ENCODE measurements around the gene ALS2.
A peak's percentile ranks its signal among the peaks of the same experiment; 100 is the strongest.
"Not testable (repeated sequence)": the region's sequence is repeated elsewhere in the genome, so short reads cannot be mapped to it uniquely, and the experiment has no call there.

The ALS2 gene

DNA sequence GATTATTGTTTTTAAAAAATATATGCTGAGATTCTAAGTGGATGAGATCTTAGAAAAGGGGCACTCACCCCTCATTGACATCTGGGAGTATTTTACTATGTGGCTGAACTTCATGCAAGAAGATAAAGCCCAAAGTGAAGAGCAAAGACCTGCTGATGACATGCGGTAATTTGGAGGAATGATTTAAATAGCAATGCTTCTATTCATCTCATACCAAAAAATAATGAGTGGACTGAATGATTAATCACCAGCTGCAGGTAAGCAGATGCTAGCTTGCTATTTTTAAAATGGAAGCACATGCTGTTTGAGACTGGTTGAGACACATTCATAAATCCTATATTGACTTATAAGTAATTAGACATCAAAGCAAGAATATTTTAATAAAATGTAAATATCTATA is 12.9 kb upstream of the ALS2 start:
- no peak for DNase-seq

DNA sequence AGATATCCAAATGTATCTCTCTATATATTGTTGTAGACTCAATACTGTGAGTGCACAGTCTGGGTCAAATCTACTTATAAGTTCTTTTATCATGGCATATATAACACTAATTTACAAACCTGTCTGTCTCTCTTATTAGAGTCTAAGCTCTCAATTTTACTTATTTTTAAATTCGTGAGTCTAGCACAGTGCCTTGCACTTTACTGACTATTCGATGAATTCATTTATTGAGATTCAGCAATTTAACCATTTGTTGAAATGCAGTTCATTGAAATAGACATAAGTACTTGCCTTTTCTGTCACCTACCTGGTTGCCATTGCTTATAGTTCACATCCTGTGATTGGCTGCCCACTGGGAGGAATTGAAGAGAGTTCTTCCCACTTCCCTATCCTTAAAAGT is 10.3 kb upstream of the ALS2 start:
- no peak for DNase-seq

GRCh38 chr2:201790291-201790690 is 9.6 kb upstream of the ALS2 start:
- DNase-seq, result no peak

- no peak for DNase-seq
These were observed 8.7 kb upstream of the ALS2 start for GRCh38 chr2:201789395-201789794.

GRCh38 chr2:201788371-201788770 is 7.6 kb upstream of the ALS2 start:
- no peak for DNase-seq

DNA sequence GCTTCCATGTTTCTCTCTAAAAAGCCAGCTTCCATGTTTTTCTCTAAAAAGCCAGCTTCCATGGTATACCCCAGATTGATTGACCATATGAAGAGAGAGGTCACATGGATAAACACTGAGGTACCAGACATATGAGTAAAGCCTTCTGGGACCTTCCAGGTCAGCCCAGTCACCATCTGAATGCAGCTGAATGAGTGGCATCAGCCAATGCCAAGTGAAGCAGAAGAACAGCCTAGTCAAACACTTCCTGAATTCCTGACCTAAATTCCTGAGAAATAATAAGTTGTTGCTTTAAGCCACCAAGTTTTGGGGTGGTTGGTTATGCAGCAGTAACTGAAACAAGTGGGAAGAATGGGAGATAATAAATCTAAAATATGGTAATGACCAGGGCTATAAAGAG is 5.7 kb upstream of the ALS2 start:
- peak; percentile 72 for DNase-seq

GRCh38 chr2:201785135-201785534 is 4.4 kb upstream of the ALS2 start:
- DNase-seq, result no peak

DNA sequence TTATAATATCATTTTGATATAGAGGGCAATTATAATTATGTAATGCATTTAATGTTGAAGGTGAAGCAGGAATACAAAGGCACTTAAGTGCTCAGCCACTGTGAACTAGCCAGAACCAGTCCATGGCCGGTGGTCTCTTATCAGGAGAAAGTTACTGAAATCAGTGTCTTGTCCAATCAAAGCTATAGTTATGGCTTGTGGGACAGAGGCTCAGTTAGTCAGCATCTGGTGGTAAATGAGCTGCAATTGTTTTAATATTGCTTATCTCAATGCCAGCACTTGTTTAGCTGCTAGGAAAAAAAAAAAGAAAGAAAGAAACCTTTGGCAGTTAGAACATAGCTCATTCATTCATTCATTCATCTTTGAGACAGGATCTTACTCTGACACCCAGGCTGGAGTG is 3.8 kb upstream of the ALS2 start:
- DNase-seq, result no peak

GRCh38 chr2:201781557-201782051 is 871 bp upstream of the ALS2 start:
- no peak for DNase-seq

DNA sequence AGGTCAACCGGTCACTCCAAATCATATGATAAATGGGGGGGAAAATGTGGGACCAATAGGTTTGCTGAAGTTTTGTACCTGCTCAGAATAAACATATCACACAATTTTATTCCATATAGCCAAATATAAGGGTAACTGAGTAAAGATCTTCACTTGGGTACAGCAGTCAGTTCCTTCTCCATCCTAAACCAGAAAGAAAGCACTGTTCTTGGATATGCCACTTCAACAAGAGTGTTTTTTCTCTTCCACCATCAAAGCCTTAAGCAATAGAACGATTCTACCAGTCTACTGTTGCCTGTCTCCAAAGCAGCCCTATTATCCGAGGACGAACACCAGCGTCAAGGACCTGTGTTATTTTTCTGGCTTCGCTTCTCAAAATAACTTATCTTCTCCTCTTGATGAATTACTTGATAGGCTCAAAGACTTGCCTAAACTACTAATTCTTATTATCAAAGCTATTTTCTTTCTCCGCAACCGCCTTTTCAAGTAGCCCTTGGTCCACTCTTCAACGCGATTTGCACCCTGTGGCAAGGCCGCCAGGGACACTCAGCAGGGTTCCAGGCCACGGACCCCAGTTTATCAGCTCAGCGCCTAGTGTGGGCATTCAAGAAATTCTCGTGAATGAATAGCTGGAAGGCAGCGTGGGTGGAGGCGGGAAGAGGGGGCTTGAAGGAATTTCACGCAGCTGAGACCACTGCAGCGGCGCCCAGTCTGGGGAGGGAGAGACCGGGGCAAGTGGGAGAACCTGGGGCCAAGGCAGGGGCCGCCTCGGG is 646 bp downstream of the ALS2 start:
- peak; percentile 21 for DNase-seq

DNA sequence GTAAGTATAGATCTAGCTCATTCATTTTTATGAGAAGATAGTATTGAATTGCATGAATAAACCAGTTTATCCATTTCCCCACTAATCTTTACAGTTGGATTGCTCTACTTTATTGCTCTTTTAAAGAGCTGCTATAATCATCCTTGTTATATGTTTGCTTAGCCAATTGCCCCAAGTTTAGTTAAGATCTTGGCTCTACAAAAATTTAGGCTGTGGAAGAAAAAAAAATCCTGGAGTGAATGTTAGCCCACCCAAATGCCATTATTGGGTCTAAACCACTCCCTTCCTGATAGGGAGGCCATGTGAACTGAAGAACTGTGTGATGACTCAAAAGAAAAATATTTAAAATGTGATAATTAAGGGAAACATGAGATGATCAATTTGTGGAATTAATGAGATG is 2.9 kb downstream of the ALS2 start:
- no peak for DNase-seq

DNA sequence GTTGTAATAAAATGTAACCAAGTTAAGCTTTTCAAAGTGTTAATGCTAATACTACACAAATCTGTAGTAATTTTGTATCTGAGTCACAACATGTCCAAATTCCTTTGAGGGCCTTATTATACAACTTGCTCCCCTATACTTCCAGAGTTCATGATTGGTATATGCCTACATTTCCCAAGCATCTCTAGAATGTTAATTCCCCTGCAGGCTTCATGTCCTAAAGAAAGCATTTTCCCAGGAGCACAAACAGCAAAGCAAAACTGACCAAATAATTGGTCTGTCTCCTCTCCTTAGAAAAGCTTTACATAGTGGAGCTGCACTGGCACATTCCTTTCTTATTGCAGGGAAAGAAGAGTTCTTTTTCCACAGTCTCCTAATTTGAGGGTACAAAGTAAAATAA is 3.7 kb downstream of the ALS2 start:
- peak; percentile 62 for DNase-seq

GRCh38 chr2:201775326-201775725 is 5.4 kb downstream of the ALS2 start:
- DNase-seq, result no peak

DNA sequence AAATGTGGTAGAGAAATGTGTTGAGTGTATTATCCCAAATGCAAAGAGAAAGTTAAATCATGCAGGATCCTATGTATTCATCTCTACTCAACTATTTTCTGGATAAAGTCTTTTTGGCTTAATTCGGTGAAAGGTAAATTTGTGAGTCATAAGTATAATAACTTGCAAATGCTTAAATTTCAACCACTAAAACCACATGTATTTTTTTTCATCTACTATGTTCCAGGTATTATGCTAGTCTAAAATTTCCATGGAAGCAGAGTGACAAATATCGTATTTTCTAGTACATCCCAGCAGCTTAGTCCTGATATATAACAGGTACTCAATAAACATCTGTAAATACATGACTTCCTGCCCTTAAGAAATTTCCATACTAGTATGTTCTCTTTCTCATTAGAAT is 6.2 kb downstream of the ALS2 start:
- DNase-seq, result no peak

DNA sequence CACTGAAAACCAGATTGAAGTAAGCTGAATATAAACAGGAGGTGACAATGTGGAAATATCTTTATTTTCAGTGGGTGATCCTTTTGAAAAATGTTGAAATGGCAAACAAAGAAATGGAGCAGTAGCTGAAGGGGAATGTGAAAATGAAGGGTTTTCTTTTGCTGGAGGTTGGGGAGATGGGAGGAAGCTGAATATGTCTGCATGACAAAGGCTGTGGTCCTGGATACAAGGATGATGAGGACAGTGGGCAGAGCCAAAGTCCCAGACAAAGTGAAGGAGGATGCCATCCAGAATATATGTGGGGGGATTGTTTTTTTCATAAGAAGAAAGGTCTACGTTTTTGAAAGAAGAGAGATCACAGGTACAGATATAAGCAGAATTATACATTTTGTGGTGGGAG is 6.7 kb downstream of the ALS2 start:
- no peak for DNase-seq

DNA sequence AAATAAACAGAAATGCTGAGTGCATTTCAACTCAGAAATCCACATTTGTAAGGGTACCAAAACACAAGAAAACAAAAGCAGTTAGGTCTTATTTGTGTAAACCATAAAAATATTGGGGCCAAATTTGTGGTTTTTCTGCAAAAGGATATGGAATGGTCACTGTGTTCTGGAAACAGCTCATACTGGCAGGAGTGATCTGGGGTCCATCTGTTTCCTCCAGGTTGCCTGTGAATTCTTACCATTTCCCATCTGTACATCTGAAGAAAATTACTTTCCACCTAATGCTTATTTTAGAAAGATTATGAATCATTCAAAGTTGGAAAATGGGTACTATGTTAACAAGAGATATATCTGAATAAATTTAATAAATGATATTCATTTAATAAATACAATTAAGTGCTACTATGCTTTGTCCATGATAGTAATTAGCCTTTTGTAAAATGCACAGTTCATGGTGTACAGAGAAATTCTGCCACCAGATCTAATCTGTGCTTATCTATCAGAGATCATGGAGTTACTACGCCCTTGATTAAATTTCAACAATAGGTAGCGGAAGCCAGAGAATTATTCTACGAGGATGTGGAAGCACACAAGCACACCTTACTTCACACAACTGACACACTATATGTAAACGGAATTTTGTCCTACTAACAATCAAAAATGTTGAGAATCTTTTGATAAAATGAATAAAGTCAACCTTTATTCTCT is 10.9 kb downstream of the ALS2 start:
- no peak for DNase-seq

GRCh38 chr2:201768918-201769317 is 11.8 kb downstream of the ALS2 start:
- peak; percentile 77 for DNase-seq

- DNase-seq, result no peak
These were observed 14.9 kb downstream of the ALS2 start for GRCh38 chr2:201765799-201766198.

GRCh38 chr2:201764469-201764868 is 16.3 kb downstream of the ALS2 start:
- DNase-seq, result not testable (repeated sequence)

GRCh38 chr2:201761101-201761500 is 19.6 kb downstream of the ALS2 start:
- no peak for DNase-seq

DNA sequence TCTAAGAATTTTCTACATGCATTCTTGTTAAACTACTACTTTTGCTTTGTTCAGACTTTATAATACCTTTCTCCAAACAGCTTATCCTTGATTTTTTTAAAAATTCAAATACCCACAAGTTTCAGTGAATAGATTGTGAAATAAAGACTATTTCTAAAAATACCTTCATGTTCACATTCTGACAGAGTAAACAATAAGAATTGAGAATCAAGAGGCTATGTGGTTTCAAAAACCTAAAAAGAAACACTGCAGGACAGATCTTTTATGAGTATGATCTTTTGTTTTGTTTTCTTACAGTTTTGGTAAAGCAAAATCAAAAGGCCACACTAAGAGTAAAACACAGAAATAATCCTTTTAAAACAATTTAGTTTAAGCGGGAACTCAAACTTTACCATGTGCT is 21.2 kb downstream of the ALS2 start:
- no peak for DNase-seq

DNA sequence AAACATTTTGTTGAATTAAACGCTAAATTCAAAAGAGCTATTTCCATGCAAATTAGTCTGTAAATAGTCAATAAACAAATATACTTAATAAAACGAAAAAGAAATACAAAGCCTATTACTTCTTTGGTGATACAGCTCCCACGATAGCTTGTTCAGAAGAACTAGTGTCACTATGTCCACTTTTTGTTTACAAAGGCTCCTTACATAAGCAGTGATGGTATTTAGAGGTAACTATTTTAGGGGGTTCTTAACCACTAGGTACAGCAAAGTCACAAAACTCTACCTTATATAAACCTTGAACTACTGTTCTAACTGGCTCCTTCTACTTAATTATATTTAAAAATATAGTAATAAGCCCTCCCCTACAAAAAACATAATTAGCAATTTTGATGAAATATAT is 21.9 kb downstream of the ALS2 start:
- DNase-seq, result no peak

- DNase-seq, result no peak
These were observed 22.5 kb downstream of the ALS2 start for GRCh38 chr2:201758234-201758633.

DNA sequence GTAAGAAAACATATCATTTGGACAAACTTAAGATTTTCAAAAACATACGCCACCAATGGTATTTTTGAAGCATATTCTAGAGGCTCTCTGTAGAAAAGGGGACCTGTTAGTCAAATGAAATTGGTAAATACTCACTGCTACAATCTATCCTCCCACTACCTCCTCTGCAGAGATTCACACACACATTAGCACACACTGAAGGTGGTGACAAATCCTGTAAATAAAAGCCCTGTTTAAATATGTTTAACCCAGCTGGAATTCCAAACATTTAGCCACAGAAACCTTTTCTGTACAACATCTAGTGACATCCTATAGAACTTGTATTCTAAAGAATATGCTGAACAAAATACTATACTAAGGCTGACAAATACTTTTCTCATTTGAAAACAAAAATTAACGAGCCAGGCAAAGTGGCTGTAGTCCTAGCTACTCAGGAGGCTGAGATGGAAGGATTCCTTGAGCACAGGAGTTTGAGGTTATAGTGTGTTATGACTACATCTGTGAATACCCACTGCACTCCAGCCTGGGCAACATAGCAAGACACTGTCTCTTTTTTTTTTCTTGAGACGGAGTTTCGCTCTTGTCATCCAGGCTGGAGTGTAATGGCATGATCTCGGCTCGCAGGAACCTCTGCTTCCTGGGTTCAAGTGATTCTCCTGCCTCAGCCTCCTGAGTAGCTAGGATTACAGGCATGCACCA is 25.9 kb downstream of the ALS2 start:
- peak; percentile 22 for DNase-seq
